ENCODE results near the gene CHD3.
A peak's percentile ranks its signal among the peaks of the same experiment; 100 is the strongest.

CHD3 gene

GRCh38 chr17:7854851-7855659, 33.5 kb upstream of the CHD3 start, which contains the start of gene TMEM88:
TSS of gene TMEM88 (plus strand) at chr17:7855066. CDS start at chr17:7855075, 9 bp downstream.
- Histone ChIP-seq H3K79me2 (ENCODE audit: low read length) (peaks cover 30% of the 10 kb centered on the region), H3K36me3 (replicated peaks; ENCODE audit: insufficient read depth, low read length) (no peaks in the 10 kb centered on the region), H3F3A (ENCODE audit: insufficient read depth, low read length) (peaks cover 10% of the 10 kb centered on the region; the same call in 1 of the 2 replicates), H3K4me1 (ENCODE audit: low read length) (peaks cover 22% of the 10 kb centered on the region), H3K9me3 (replicated peaks; ENCODE audit: insufficient read depth, low read length) (no peaks in the 10 kb centered on the region), H3K9ac (ENCODE audit: low read length) (peak within 1 kb of the TSS; percentile 86; the same call in 1 of the 2 replicates), H3K9me2 (replicated peaks; ENCODE audit: insufficient read depth, low read length) (no peaks in the 10 kb centered on the region), H3K27ac (ENCODE audit: low read length) (no peak within 1 kb of the TSS), H3K4me3 (ENCODE audit: low read length) (peak within 1 kb of the TSS; percentile 88), H3K4me2 (ENCODE audit: low read depth, low read length) (peak within 1 kb of the TSS; percentile 98), H3K27me3 (replicated peaks; ENCODE audit: insufficient read depth, low read length) (no peaks in the 10 kb centered on the region), H4K20me1 (ENCODE audit: insufficient read depth, low read length) (no peaks in the 10 kb centered on the region), H2AFZ (ENCODE audit: low read length) (no peak within 1 kb of the TSS)
- DNase-seq, result no peak
- TF ChIP-seq CTCF (IDR thresholded peaks at IDR 0.05; ENCODE audit: low read length), result no peak
- TF ChIP-seq EZH2 (optimal IDR thresholded peaks at IDR 0.05; ENCODE audit: low read depth, low read length), result no peak
- TF ChIP-seq EZH2phosphoT487 (IDR thresholded peaks at IDR 0.05; ENCODE audit: low read length), result no peak

GRCh38 chr17:7855660-7856010, 33.0 kb upstream of the CHD3 start:
- peak overlapping the region; percentile 86; the same call in 1 of the 2 replicates for H3K9ac ChIP-seq (ENCODE audit: low read length)
- peak overlapping the region; percentile 88; the same call in 1 of the 2 replicates for H3K4me3 ChIP-seq (ENCODE audit: low read length)
- no peaks in the 10 kb centered on the region for H3K27me3 ChIP-seq (replicated peaks; ENCODE audit: insufficient read depth, low read length)
- H4K20me1 ChIP-seq (ENCODE audit: insufficient read depth, low read length), result no peaks in the 10 kb centered on the region
- no peak for TF ChIP-seq EZH2 (optimal IDR thresholded peaks at IDR 0.05; ENCODE audit: low read depth, low read length)
- TF ChIP-seq EZH2phosphoT487 (IDR thresholded peaks at IDR 0.05; ENCODE audit: low read length), result no peak
- TF ChIP-seq CTCF (IDR thresholded peaks at IDR 0.05; ENCODE audit: low read length), result no peak
- no peaks in the 10 kb centered on the region for H3K9me3 ChIP-seq (replicated peaks; ENCODE audit: insufficient read depth, low read length)
- no peak overlapping the region for H3K27ac ChIP-seq (ENCODE audit: low read length)
- no peaks in the 10 kb centered on the region for H3K9me2 ChIP-seq (replicated peaks; ENCODE audit: insufficient read depth, low read length)
- no peaks in the 10 kb centered on the region for H3K36me3 ChIP-seq (replicated peaks; ENCODE audit: insufficient read depth, low read length)
- peaks cover 30% of the 10 kb centered on the region for H3K79me2 ChIP-seq (ENCODE audit: low read length)
- peaks cover 22% of the 10 kb centered on the region for H3K4me1 ChIP-seq (ENCODE audit: low read length)
- peaks cover 10% of the 10 kb centered on the region; the same call in 1 of the 2 replicates for H3F3A ChIP-seq (ENCODE audit: insufficient read depth, low read length)
- peak overlapping the region; percentile 98 for H3K4me2 ChIP-seq (ENCODE audit: low read depth, low read length)
- no peak overlapping the region for H2AFZ ChIP-seq (ENCODE audit: low read length)
- no peak for DNase-seq

GRCh38 chr17:7856011-7856810, 32.4 kb upstream of the CHD3 start:
- H3K4me3 ChIP-seq (ENCODE audit: low read length), result peak overlapping the region; percentile 88
- no peaks in the 10 kb centered on the region for H3K9me2 ChIP-seq (replicated peaks; ENCODE audit: insufficient read depth, low read length)
- H2AFZ ChIP-seq (ENCODE audit: low read length), result peak overlapping the region; percentile 43
- peak overlapping the region; percentile 98 for H3K4me2 ChIP-seq (ENCODE audit: low read depth, low read length)
- peak overlapping the region; percentile 85; the same call in 1 of the 2 replicates for H3K27ac ChIP-seq (ENCODE audit: low read length)
- TF ChIP-seq EZH2 (optimal IDR thresholded peaks at IDR 0.05; ENCODE audit: low read depth, low read length), result no peak
- TF ChIP-seq CTCF (IDR thresholded peaks at IDR 0.05; ENCODE audit: low read length), result no peak
- TF ChIP-seq EZH2phosphoT487 (IDR thresholded peaks at IDR 0.05; ENCODE audit: low read length), result no peak
- H3K9ac ChIP-seq (ENCODE audit: low read length), result peak overlapping the region; percentile 86
- peaks cover 10% of the 10 kb centered on the region; the same call in 1 of the 2 replicates for H3F3A ChIP-seq (ENCODE audit: insufficient read depth, low read length)
- H3K27me3 ChIP-seq (replicated peaks; ENCODE audit: insufficient read depth, low read length), result no peaks in the 10 kb centered on the region
- no peaks in the 10 kb centered on the region for H3K9me3 ChIP-seq (replicated peaks; ENCODE audit: insufficient read depth, low read length)
- H3K4me1 ChIP-seq (ENCODE audit: low read length), result peaks cover 17% of the 10 kb centered on the region; the same call in 1 of the 2 replicates
- H3K36me3 ChIP-seq (replicated peaks; ENCODE audit: insufficient read depth, low read length), result no peaks in the 10 kb centered on the region
- H4K20me1 ChIP-seq (ENCODE audit: insufficient read depth, low read length), result no peaks in the 10 kb centered on the region
- DNase-seq, result peak; percentile 45
- H3K79me2 ChIP-seq (ENCODE audit: low read length), result peaks cover 27% of the 10 kb centered on the region
